ENCODE measurements around the gene PRR29.
"Not testable (repeated sequence)": the region's sequence is repeated elsewhere in the genome, so short reads cannot be mapped to it uniquely, and the experiment has no call there.

Gene PRR29

GRCh38 chr17:64005734-64006167 lies 7.6 kb downstream of the PRR29 start:
- Histone ChIP-seq H3K36me3 (ENCODE audit: control insufficient read depth, insufficient read depth, low read length) (no peaks in the 10 kb centered on the region), H3K9me3 (ENCODE audit: control insufficient read depth, low read length) (peaks cover 6% of the 10 kb centered on the region), H3K27ac (ENCODE audit: low read depth, low read length, severe bottlenecking) (no peak overlapping the region), H3K4me3 (ENCODE audit: extremely low read depth, insufficient read depth, low read length, poor library complexity, severe bottlenecking) (no peak overlapping the region), H3K4me1 (ENCODE audit: control insufficient read depth, insufficient read depth, low read length, poor library complexity, severe bottlenecking) (peaks cover 12% of the 10 kb centered on the region)
- 62 to 84% methylated on average over 6 of the region's 6 CpGs for WGBS, 2 experiments (ENCODE audit: insufficient coverage in 2 of 2)

GRCh38 chr17:64006361-64007088 lies 8.4 kb downstream of the PRR29 start:
- H3K9me3 ChIP-seq (ENCODE audit: control insufficient read depth, low read length), result peaks cover 6% of the 10 kb centered on the region
- peaks cover 12% of the 10 kb centered on the region for H3K4me1 ChIP-seq (ENCODE audit: control insufficient read depth, insufficient read depth, low read length, poor library complexity, severe bottlenecking)
- H3K36me3 ChIP-seq (ENCODE audit: control insufficient read depth, insufficient read depth, low read length), result no peaks in the 10 kb centered on the region
- H3K27ac ChIP-seq (ENCODE audit: low read depth, low read length, severe bottlenecking), result no peak overlapping the region
- no peak overlapping the region for H3K4me3 ChIP-seq (ENCODE audit: extremely low read depth, insufficient read depth, low read length, poor library complexity, severe bottlenecking)
- WGBS, 2 experiments (ENCODE audit: insufficient coverage in 2 of 2), result 77 to 87% methylated on average over 9 to 12 of the region's 13 CpGs

GRCh38 chr17:64007089-64007837 lies 9.1 kb downstream of the PRR29 start:
- peaks cover 12% of the 10 kb centered on the region for H3K4me1 ChIP-seq (ENCODE audit: control insufficient read depth, insufficient read depth, low read length, poor library complexity, severe bottlenecking)
- not testable (repeated sequence) for H3K9me3 ChIP-seq (ENCODE audit: control insufficient read depth, low read length); H3K36me3 ChIP-seq (ENCODE audit: control insufficient read depth, insufficient read depth, low read length); H3K4me3 ChIP-seq (ENCODE audit: extremely low read depth, insufficient read depth, low read length, poor library complexity, severe bottlenecking); H3K27ac ChIP-seq (ENCODE audit: low read depth, low read length, severe bottlenecking)
- 92 to 100% methylated on average over 2 of the region's 5 CpGs for WGBS, 2 experiments (ENCODE audit: insufficient coverage in 2 of 2)

DNA sequence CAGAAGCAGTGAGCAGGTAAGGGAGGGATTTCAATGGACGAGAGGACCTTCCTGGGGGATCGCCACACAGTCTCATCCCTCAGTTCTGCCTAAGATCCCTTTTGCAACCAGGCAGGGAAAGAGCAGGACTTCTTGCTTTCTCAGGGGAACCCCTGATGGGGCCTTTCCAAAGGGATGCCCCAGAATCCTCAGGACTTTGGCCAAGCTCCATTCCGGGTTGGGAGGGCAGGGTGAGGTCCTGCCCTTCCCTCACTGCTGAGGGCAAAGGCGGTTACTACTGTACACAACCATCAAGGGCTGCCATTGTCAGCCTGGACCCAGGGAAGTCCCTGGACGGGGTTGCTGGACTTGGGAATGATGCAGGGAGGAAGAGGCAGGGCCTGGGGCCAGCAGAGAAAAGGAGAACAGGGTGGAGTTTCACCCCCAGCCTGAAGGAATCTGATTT lies 9.7 kb downstream of the PRR29 start:
- Histone ChIP-seq H3K4me1 (ENCODE audit: control insufficient read depth, insufficient read depth, low read length, poor library complexity, severe bottlenecking) (peaks cover 12% of the 10 kb centered on the region), H3K4me3 (ENCODE audit: extremely low read depth, insufficient read depth, low read length, poor library complexity, severe bottlenecking) (no peak overlapping the region), H3K9me3 (ENCODE audit: control insufficient read depth, low read length) (peaks cover 6% of the 10 kb centered on the region), H3K27ac (ENCODE audit: low read depth, low read length, severe bottlenecking) (no peak overlapping the region), H3K36me3 (ENCODE audit: control insufficient read depth, insufficient read depth, low read length) (no peaks in the 10 kb centered on the region)
- whole genome bisulfite sequencing, 2 experiments (ENCODE audit: insufficient coverage in 2 of 2), result 93 to 100% methylated on average over 3 to 5 of the region's 5 CpGs

- Histone ChIP-seq H3K4me1 (ENCODE audit: control insufficient read depth, insufficient read depth, low read length, poor library complexity, severe bottlenecking) (peaks cover 12% of the 10 kb centered on the region), H3K4me3 (ENCODE audit: extremely low read depth, insufficient read depth, low read length, poor library complexity, severe bottlenecking) (no peak overlapping the region), H3K27ac (ENCODE audit: low read depth, low read length, severe bottlenecking) (no peak overlapping the region), H3K36me3 (ENCODE audit: control insufficient read depth, insufficient read depth, low read length) (no peaks in the 10 kb centered on the region), H3K9me3 (ENCODE audit: control insufficient read depth, low read length) (peaks cover 6% of the 10 kb centered on the region)
- WGBS, 2 experiments (ENCODE audit: insufficient coverage in 2 of 2), result 91 to 92% methylated on average over 5 of the region's 5 CpGs
Measured at GRCh38 chr17:64008346-64008745, 10.2 kb downstream of the PRR29 start.

GRCh38 chr17:64008830-64009229 lies 10.7 kb downstream of the PRR29 start:
- WGBS, 2 experiments (ENCODE audit: insufficient coverage in 2 of 2), result 85 to 93% methylated on average over 2 to 3 of the region's 4 CpGs
- Histone ChIP-seq H3K36me3 (ENCODE audit: control insufficient read depth, insufficient read depth, low read length) (no peaks in the 10 kb centered on the region), H3K4me3 (ENCODE audit: extremely low read depth, insufficient read depth, low read length, poor library complexity, severe bottlenecking) (no peak overlapping the region)

GRCh38 chr17:64009571-64010402 lies 11.6 kb downstream of the PRR29 start:
- Histone ChIP-seq H3K36me3 (ENCODE audit: control insufficient read depth, insufficient read depth, low read length) (no peaks in the 10 kb centered on the region), H3K27ac (ENCODE audit: low read depth, low read length, severe bottlenecking) (no peak overlapping the region), H3K9me3 (ENCODE audit: control insufficient read depth, low read length) (peaks cover 6% of the 10 kb centered on the region), H3K4me1 (ENCODE audit: control insufficient read depth, insufficient read depth, low read length, poor library complexity, severe bottlenecking) (peaks cover 12% of the 10 kb centered on the region), H3K4me3 (ENCODE audit: extremely low read depth, insufficient read depth, low read length, poor library complexity, severe bottlenecking) (no peak overlapping the region)
- 69 to 82% methylated on average over 7 to 8 of the region's 8 CpGs for WGBS, 2 experiments (ENCODE audit: insufficient coverage in 2 of 2)

More at GRCh38 chr17:64008830-64009229, 10.7 kb downstream of the PRR29 start:
- H3K27ac ChIP-seq (ENCODE audit: low read depth, low read length, severe bottlenecking), result no peak overlapping the region
- peaks cover 12% of the 10 kb centered on the region for H3K4me1 ChIP-seq (ENCODE audit: control insufficient read depth, insufficient read depth, low read length, poor library complexity, severe bottlenecking)
- H3K9me3 ChIP-seq (ENCODE audit: control insufficient read depth, low read length), result peaks cover 6% of the 10 kb centered on the region

DNA sequence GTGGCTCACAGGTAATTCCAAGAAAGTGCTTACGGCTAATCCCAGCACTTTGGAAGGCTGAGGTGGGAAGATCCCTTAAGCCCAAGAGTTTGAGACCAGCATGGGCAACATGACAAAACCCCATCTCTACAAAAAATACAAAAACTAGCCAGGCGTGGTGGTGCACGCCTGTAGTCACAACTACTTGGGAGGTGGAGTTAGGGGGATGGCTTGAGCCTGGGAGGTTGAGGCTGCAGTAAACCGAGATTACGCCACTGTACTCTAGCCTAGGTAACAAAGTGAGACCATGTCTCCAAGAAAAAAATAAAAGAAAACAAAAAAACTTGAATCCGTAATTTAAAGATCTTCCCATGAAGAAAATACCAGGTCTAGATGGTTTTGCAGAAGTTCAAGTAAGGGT lies 17.3 kb downstream of the PRR29 start:
- no peaks in the 10 kb centered on the region for H3K36me3 ChIP-seq (ENCODE audit: control insufficient read depth, insufficient read depth, low read length)
- no peaks in the 10 kb centered on the region for H3K4me1 ChIP-seq (ENCODE audit: control insufficient read depth, insufficient read depth, low read length, poor library complexity, severe bottlenecking)
- no peaks in the 10 kb centered on the region for H3K9me3 ChIP-seq (ENCODE audit: control insufficient read depth, low read length)
- H3K27ac ChIP-seq (ENCODE audit: low read depth, low read length, severe bottlenecking), result no peak overlapping the region
- no peak overlapping the region for H3K4me3 ChIP-seq (ENCODE audit: extremely low read depth, insufficient read depth, low read length, poor library complexity, severe bottlenecking)
- 100% methylated on average over 2 to 3 of the region's 6 CpGs for WGBS, 2 experiments (ENCODE audit: insufficient coverage in 2 of 2)

DNA sequence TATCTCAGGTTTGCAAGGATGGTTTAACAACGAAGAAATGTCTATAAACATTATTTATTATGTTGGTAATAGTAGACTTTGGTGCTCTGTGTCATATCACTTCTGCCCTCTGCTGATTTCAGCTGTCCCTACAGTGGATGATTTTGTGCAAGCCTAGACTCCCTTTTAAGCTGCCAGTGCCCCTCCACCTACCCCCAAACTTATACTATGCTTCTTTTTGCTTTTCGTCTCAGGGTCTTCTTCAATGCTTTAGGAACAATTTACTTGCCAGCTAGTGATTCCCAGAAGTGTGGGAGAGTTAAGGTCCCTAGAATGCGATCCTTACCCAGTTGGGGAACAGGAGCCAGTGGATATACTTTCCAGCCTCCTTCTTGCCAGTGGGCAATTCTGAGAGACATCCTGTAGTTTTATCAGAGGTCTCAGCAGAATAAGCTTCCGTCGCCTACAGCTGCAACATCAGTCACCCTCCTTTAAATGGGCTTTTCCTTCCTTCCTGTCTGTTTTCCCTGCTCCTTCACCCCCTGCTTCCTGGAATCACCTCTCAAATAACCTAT lies 18.2 kb downstream of the PRR29 start:
- Histone ChIP-seq H3K36me3 (ENCODE audit: control insufficient read depth, insufficient read depth, low read length) (no peaks in the 10 kb centered on the region), H3K9me3 (ENCODE audit: control insufficient read depth, low read length) (no peaks in the 10 kb centered on the region), H3K27ac (ENCODE audit: low read depth, low read length, severe bottlenecking) (peak overlapping the region; percentile 36), H3K4me1 (ENCODE audit: control insufficient read depth, insufficient read depth, low read length, poor library complexity, severe bottlenecking) (no peaks in the 10 kb centered on the region), H3K4me3 (ENCODE audit: extremely low read depth, insufficient read depth, low read length, poor library complexity, severe bottlenecking) (no peak overlapping the region)
- 78% methylated on average over 2 to 4 of the region's 5 CpGs for whole genome bisulfite sequencing, 2 experiments (ENCODE audit: insufficient coverage in 2 of 2)

GRCh38 chr17:64016974-64017373 lies 18.8 kb downstream of the PRR29 start:
- Histone ChIP-seq H3K9me3 (ENCODE audit: control insufficient read depth, low read length) (no peaks in the 10 kb centered on the region), H3K27ac (ENCODE audit: low read depth, low read length, severe bottlenecking) (no peak overlapping the region), H3K4me3 (ENCODE audit: extremely low read depth, insufficient read depth, low read length, poor library complexity, severe bottlenecking) (no peak overlapping the region), H3K4me1 (ENCODE audit: control insufficient read depth, insufficient read depth, low read length, poor library complexity, severe bottlenecking) (no peaks in the 10 kb centered on the region), H3K36me3 (ENCODE audit: control insufficient read depth, insufficient read depth, low read length) (no peaks in the 10 kb centered on the region)
- WGBS, 2 experiments (ENCODE audit: insufficient coverage in 2 of 2), result 97 to 100% methylated on average over 3 of the region's 3 CpGs

All from mesodermal cell (in vitro differentiated cells).